Activated CD8-positive, alpha-beta memory T cell treated with anti-CD3 and anti-CD28 coated beads for 36 hours (primary cell): ENCODE measurements around the gene ZFP36. TPM values are rescaled to one million over a fixed set of nuclear protein-coding genes. Genes with fewer than 3 reads are reported as not detected.
"Not testable (repeated sequence)": the region's sequence is repeated elsewhere in the genome, so short reads cannot be mapped to it uniquely, and the experiment has no call there.

Experiments
- CTCF ChIA-PET: fragments of 350-600 bp; sonication (Branson Sonifier 250); formaldehyde crosslinking; loops from one replicate; lab custom pipeline; 2021; ENCODE audit warnings: antibody characterized with exemption; lab: Charles Lee
- POLR2A ChIA-PET: fragments of 350-600 bp; sonication (Branson Sonifier 250); formaldehyde crosslinking; loops from one replicate; lab custom pipeline; 2021; ENCODE audit warnings: antibody characterized with exemption; lab: Charles Lee
- total RNA-seq, 2 experiments: library from RNA; stranded (reverse); gene quantifications; one replicate each; pipeline ENCODE4 v1.2.3, GENCODE V29; 2021

Gene ZFP36
- total RNA-seq, 2 experiments from 2014 or later = 16.6 to 17.4 TPM

DNA sequence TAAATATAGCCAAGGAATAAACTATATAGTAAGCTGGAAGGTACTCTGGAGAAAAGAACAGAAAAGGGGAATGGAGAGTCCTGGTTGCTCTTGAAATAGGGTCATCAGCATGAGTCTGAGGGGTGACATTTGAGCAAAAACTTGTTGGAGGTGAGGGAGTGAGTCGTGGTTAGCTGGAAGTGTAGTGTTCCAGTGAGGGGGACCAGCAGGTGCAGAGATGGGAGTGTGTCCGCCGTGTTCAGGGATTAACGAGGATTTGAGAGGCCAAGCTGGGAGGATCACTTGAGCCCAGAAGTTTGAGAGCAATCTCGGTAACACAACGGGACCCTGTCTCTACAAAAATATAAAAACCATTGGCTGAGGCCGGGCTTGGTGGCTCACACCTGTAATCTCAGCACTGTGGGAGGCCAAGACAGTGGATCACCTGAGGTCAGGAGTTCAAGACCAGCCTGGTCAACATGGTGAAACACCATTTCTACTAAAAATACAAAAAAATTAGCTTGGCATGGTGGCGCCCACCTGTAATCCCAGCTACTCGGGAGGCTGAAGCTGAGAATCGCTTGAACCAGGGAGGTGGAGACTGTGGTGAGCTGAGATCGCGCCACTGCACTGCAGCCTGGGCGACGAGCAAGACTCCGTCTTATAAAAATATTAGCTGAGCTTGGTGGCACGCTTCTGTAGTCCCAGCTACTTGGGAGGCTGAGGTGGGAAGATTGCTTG is 39.9 kb downstream of the ZFP36 start:
- CTCF ChIA-PET = interaction anchor here (0.6 to 3.3 kb wide), 7 partner anchors 11 to 398 kb away, joined by 4 to 14 read pairs (median 4); partner anchors contain the start of genes EID2B and RPS16
- POLR2A ChIA-PET = interaction anchor here (0.7 to 5.6 kb wide), 3 partner anchors 13 to 51 kb away, joined by 3 to 110 read pairs (median 5); partner anchors contain the start of genes RPS16 and ZFP36

DNA sequence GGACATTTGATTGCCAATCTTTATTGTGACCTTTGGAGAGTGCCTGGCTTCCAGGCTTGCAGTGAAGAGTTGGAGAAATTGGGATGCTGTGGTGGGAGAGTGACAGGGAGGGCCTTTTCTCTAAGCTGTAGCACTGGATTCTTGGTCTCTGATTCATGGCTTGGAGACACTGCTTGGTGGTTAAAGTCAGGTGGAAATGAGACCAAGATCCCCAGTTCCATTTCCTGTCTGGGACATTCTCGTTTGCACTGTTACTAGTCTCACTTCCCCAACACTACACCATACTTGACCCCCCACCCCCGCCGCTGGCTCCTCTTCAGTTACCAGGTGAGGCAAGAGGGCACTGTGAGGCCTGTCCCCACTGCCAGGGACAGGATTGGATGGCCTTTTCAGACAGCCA is 41.6 kb downstream of the ZFP36 start:
- ChIA-PET CTCF (interaction anchor here (1.2 to 1.3 kb wide), 2 partner anchors 34 to 84 kb away, joined by 3 read pairs; partner anchors contain the start of gene EID2B), POLR2A (interaction anchor here (0.6 to 5.6 kb wide), 2 partner anchors 15 to 95 kb away, joined by 3 to 110 read pairs; partner anchors contain the start of gene RPS16)

DNA sequence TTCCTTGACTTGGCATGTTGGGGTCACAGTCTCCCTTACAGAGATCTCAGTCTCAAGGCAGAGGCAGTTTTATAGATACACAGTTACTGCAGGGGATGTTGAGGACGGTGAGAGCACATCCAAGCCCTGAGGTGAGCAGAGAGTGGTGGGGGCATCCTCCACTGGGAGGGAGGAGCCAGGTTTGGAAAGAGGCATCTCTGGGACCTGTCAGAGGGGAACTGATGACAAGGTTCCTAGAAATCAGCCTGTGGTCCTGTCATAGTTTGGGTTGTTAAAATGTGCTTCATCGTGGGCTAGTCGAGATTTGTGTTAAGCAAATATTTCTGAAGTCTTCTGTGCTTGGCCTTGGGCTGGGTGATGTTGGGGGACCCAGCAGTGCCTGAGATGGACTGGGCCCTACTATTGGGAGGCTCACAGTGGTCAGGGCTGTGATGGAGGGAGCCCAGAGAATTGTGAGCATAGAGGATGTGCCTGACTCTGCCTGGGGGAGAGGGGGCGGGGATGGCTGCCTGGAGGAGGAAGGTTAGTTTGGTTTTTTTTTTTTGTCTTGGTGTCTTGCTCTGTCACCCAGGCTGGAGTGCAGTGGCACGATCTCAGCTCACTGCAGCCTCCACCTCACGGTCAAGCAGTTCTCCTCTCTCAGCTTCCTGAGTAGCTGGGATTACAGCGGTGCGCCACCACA is 42.6 kb downstream of the ZFP36 start:
- CTCF ChIA-PET = interaction anchor here (1.2 kb wide), 1 partner anchor 83 kb away, joined by 3 read pairs; the partner anchor contains the start of gene EID2B

DNA sequence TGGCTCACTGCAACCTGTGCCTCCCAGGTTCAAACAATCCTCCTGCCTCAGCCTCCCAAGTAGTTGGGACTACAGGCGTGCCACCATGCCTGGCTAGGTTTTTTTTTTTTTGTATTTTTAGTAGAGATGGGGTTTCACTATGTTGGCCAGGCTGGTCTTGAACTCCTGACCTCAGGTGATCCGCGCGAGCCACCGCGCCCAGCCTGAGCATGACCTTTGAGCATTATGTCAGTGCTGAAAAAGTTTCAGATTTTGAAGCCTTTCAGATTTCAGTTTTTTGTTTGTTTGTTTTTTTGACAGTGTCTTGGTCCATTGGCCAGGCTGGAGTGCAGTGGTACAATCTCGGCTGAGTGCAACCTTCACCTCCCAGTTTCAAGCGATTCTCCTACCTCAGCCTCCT is 44.6 kb downstream of the ZFP36 start:
- CTCF ChIA-PET, POLR2A ChIA-PET: not testable (repeated sequence)

More for the DNA sequence above, 42.6 kb downstream of the ZFP36 start:
- POLR2A ChIA-PET = interaction anchor here (5.6 kb wide), 1 partner anchor 16 kb away, joined by 110 read pairs; the partner anchor contains the start of gene RPS16

Other genes starting within 250 kb of the ZFP36 start
- not detected for gene NCCRP1, start 209.9 kb upstream of the ZFP36 start, total RNA-seq
- gene SYCN, start 202.6 kb upstream of the ZFP36 start, total RNA-seq = not detected
- not detected for gene IFNL3, start 161.8 kb upstream of the ZFP36 start, total RNA-seq
- under 1 TPM; 0.25 TPM for gene IFNL4, start 158.0 kb upstream of the ZFP36 start, total RNA-seq
- gene IFNL2, start 138.5 kb upstream of the ZFP36 start, total RNA-seq = not detected
- gene IFNL1, start 110.4 kb upstream of the ZFP36 start, total RNA-seq = not detected
- 1 to 10 TPM; 4.3 to 4.6 TPM for gene LRFN1, start 86.0 kb upstream of the ZFP36 start, total RNA-seq
- 100 to 1,000 TPM; 211 to 231 TPM for gene GMFG, start 70.8 kb upstream of the ZFP36 start, total RNA-seq
- 10 to 100 TPM; 55.5 to 57.6 TPM for gene SAMD4B, start 64.4 kb upstream of the ZFP36 start, total RNA-seq
- 10 to 100 TPM; 43.6 to 44.7 TPM for gene PAF1, start 15.7 kb upstream of the ZFP36 start, total RNA-seq
- 10 to 100 TPM; 28.7 to 30.3 TPM for gene MED29, start 15.5 kb upstream of the ZFP36 start, total RNA-seq
- gene PLEKHG2, start 5.8 kb downstream of the ZFP36 start, total RNA-seq = 10 to 100 TPM; 30.4 to 30.9 TPM
- 1,000 to 10,000 TPM; 2,748 to 2,778 TPM for gene RPS16, start 29.1 kb downstream of the ZFP36 start, total RNA-seq
- 100 to 1,000 TPM; 179 to 189 TPM for gene SUPT5H, start 38.7 kb downstream of the ZFP36 start, total RNA-seq
- gene TIMM50, start 74.0 kb downstream of the ZFP36 start, total RNA-seq = 100 to 1,000 TPM; 135 to 144 TPM
- 1 to 10 TPM; 1.6 TPM for gene DLL3, start 92.1 kb downstream of the ZFP36 start, total RNA-seq
- gene SELENOV, start 108.3 kb downstream of the ZFP36 start, total RNA-seq = not detected
- 1 to 10 TPM; 3.2 to 3.4 TPM for gene EID2B, start 126.0 kb downstream of the ZFP36 start, total RNA-seq
- 10 to 100 TPM; 12.9 to 13.5 TPM for gene EID2, start 133.3 kb downstream of the ZFP36 start, total RNA-seq
- not detected for gene LGALS13, start 195.7 kb downstream of the ZFP36 start, total RNA-seq
- gene LGALS16, start 249.1 kb downstream of the ZFP36 start, total RNA-seq = not detected